NCI-H446 treated with DMSO at 0.1 percent for 48 hours (cell line): ENCODE data around the gene BRWD1.

Experiments used
- DNase-seq: peaks from one replicate; lab custom pipeline; 2025; lab: John Stamatoyannopoulos, UW

The BRWD1 gene

DNA sequence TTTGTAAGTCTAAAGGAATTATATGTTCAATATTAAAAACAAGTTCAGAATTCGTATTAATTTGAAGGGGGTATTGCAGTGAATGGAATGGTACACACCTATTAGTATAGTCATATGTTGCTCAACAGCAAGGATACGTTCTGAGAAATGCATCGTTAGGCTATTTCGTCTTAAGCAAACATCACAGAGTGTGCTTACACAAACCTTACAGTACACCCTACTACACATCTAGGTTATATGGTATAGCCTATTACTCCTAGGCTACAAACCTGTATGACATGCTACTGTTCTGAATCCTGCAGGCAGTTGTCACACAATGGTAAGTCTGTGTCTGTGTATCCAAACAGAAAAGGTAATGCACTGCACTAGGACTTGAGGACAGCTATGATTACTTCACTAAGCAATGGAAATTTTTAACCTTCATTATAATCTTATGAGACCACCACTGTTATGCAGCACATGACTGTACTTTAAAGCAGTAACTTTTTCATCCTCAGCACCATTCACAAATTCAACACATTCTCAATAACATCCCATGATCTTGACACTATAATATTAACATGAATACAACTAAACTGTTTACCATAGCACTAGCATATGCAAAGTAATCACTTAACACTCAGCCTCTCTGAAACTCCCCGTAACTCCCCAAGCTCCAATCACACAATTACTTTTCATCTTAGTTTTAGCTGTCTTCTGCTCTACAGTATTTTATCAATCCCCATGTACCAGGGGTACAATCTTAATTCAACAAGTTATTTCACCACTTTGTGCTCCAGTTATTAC, 115.8 kb downstream of the BRWD1 start:
- DNase-seq = no peak

DNA sequence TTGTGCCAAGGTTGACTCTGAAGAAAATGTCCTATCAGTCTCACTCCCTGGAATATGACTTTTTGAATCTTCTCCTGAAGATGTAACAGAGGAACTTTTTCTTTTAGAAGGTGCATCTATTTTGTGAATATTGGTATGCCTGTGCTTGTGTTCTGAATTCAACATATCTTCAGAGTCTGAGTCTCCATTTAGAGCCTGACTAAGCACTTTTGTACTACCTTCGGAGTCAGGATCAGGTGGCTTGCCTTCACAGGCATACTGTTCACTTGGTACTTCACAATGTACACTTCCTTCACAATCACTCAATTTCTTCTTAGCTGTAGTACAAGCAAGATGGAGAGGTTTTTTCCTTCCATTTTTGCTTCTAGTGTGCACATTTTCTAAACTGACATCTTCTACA, 116.6 kb downstream of the BRWD1 start:
- no peak for DNase-seq

DNA sequence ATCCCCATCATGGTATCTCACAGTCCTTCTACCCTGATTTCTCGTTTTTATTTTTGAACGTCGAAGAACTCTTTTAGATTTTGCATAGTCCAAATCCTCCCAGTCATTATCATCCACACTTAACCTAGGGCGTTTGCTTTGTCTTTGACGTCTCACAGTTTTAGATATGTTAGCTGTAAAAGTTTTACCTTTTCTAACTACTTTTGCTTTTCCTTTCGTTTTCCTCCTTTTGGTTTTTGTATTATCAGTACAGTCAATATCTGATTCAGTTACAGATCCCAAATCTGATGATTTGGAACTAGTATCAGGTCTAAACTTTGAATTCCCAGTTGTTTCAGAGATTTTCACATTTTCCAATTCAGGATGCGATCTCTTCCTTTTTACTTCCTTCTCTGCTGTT, 117.1 kb downstream of the BRWD1 start:
- no peak for DNase-seq

- no peak for DNase-seq
Measured at GRCh38 chr21:39193380-39193779, 120.1 kb downstream of the BRWD1 start.

DNA sequence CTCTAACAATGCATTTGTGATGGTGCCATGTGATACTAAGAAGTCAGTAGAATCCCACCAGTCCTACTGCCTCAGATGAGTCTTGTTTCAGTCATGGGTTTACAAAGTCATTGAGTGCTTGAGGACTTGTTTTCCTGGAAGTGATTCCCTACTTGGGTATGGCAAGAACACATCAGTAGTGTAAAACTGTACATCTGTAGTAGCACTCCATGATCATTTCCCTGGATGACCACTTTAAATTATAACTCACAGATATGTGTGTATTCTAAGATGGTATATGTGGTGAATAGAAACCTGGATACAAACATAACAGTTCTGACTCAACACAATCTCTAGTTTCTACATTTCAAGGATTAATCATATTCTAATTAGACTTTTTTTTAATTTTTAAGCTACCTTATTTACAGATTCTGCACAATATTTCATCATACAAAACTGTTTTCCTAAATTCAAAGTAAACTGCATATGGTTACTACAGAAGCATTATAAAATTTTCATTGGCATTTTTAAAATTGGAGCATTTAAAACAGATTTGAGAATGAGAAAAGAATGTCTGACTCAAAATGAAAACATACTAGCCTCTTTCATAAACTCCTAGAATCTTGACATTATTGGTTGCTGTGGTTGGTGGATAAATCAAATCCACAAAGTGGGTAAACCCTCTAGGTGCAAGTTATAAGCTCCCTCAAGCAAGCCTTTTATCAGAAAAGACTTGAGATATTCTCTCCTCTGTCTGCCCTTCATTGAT, 123.4 kb downstream of the BRWD1 start:
- DNase-seq = no peak

DNA sequence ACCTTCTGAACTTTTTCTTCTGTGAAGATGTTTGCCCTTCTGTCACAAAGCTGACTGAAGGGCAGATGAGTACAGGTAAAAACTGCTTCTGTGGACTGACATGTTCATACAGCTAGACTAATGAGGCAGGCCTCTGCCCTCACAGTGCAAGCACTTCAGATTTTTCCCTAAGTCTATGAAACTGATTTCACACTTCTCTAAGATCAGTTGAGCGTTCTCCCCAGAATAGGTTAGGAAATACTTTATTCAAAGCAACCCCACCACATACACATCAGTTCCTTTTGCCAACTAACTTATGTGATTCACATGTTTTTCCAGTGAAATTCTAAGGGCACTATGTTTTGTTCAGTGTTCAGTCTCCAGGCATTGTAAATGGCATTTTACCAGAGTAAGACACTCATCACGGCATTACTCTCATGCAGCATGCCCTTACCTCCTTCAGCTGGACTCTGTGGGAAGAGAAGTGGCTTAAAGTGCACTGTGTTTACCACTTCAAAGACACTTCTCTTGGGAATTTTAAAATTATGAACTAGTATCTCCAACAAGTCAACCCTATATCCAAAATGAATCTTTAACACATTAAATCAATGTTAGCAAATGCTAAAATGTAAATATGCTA, 124.8 kb downstream of the BRWD1 start:
- no peak for DNase-seq

- no peak for DNase-seq
Measured at GRCh38 chr21:39187141-39187540, 126.3 kb downstream of the BRWD1 start.

DNA sequence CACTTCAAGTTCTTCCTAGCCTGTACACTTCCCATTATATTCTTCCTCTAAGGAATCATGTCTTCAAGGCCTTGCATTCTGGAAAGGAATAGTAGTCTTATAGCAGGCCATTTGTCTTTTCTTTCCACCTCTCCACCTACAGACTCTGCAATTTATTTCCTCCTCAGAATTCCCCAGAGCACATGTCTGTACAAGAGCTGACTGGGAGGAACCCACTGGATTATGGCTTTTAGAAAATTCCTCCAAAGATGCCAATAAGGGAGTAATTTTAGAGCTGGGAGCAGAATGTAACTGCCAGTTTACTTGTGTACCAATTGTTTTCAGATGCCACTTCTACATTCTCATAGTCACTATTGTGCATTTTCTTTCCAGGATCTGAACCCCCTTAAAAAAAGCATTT, 126.8 kb downstream of the BRWD1 start:
- no peak for DNase-seq

DNA sequence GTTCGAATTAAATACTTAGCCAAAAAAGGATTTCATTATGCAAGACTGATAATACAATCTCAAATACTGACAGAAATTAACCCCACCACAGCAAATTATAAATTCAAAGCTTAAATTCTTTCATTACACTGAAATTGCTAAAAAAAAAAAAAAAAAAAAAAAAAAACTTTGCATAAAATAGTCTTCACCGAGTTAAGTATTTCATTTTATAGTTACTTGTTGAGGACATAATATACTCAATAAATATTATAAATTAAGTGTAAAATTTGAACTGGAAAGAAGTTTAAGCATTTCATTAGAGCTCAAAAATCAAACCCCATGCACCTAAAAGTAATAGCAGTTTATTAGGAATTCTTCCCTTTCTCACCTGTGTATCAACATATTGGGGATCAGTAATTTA, 128.3 kb downstream of the BRWD1 start:
- no peak for DNase-seq

DNA sequence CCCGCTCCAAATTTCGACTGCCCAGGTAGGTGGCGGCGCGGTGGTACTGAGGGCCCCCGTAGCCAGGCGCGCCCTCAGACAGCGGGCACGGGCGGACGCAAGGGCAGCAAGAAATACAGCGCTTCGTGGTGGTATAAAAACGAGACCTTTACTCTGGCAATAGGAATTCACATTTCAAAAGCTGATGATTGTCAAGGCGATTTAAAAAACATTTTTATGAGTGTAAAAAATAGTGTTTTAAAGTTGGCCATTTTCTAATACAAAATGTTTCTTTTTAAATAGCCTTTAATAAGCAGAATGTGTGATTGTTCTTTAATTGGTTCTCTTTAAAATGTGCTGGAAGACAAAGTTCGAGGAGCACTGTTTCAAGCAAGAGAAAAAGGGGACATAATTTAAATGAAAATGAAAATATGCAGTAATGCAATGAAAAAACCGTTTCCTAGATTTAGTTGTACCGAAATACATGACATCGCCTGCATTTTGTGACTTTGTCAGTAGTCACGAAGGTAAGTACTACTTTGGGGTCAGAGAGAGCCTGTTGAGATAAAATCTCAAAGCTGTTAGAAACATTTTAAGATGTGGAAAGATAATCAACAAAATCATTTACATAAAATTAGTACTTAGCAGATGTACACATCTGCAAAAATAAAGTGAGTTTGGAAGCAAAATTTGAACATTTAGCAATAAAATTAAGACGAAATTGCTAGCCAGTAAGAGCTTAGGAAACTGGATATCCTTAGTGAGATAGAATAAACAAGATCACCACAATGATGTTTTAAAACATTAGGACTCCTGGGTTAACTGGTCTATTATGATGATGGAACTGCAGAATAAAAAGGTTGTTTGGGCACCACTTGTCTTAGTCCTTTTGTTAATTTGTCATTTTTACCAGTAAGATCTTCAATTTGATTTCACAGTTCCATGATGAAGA, 129.1 kb downstream of the BRWD1 start:
- no peak for DNase-seq

DNA sequence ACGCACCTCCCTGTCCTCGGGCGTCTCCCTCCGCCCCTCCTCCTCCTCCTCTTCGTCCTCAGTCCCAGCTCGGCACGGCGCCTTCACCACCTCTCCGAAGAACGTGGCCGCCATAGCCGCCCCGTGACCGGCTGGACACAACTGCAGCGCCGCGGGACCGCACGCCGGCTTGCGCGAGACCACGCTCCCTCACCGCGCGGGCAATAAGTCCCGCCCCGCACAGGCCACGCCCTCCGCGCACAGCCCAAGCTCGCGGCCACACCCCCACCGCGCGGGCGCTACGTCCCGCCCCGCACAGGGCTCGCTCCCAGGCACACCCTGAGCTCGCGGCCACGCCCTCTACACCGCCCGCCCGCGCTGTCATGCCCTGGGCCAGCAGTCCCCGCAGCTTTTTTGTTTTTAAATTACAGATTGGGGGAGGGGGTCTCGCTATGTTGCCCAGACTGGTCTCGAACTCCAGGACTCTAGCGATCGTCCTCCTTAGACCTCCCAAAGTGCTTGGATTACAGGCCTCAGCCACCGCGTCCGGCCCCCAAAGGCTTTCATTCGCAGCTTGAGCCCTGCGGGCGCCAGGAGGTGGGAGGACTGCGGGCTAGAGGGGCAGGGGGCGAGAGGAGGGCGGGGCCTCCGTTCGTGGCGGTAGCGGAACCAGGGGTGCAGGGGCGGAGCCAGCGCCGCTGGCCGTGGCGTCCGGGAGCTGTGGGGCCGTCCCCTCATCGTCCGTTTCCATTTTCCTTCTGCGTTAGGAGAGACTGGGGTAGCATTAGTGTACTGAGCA, 130.0 kb downstream of the BRWD1 start, which contains the start of gene PSMG1:
TSS of gene PSMG1 (minus strand) at position 180 of the 778 bp plus-strand sequence. CDS start at position 114, 66 bp downstream.
- peak; percentile 85 for DNase-seq

DNA sequence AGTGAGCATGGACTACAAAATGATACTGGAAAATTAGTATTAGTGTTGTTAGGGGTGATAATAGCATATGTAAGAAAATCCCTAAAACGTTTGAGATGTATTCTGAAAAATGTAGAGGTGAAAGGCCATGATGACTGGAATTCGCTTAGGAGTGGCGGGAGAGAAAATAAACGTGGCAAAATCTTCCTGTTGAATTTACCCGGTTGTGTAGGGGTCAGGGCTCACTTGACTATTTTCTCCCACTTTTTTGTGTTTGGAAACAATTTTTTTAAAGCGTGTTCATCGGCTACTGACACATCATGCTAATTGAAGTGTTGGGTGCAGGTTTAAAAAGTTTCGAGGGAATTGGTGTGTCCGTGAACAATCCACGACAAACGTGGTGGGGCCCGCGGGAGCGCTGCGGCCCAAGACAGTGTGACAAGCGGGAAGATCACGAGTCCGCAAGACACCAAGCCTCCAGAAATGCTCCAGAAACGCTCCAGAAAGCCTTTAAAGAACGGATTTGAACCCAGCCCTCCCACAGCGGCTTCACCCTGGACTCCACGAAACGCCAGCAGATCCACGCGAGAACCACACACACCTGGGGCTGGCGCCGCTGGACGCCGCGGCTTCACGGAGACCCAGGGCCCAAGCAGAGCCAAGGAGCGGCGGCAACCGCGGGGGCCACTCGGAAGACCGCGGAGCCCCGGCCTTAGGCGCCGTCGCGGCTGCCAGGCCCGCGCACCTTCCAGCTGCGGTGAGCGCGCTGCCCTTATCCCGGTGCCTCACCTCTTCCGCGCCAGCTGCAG, 130.8 kb downstream of the BRWD1 start:
- no peak for DNase-seq

GRCh38 chr21:39182016-39182415, 131.4 kb downstream of the BRWD1 start:
- DNase-seq = no peak

DNA sequence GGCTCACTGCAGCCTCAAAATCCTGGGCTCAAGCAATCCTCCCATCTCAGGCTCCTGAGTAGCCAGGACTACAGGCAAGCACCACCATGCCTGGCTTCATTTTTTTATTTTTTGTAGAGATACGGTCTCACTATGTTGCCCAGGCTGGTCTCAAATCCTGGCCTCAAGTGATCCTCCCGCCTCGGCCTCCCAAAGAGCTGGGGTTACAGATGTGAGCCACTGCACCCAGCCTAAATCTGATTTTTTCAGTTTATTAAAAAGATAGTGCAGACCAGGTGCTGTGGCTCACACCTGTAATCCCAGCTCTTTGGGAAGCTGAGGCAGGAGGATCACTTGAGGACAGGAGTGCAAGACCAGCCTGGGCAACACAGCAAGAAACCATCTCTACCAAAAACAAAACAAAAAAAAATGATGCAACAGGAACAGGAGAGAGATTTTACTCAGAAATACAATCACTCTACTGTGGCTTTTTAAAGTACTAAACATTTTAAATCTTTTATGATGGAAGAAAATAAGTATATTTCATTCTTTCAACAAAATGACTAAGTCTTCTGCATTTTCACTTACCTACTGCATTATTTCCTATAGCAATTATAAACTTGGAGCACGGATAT, 132.1 kb downstream of the BRWD1 start:
- DNase-seq = no peak

GRCh38 chr21:39180429-39181019, 132.9 kb downstream of the BRWD1 start:
- DNase-seq = no peak

DNA sequence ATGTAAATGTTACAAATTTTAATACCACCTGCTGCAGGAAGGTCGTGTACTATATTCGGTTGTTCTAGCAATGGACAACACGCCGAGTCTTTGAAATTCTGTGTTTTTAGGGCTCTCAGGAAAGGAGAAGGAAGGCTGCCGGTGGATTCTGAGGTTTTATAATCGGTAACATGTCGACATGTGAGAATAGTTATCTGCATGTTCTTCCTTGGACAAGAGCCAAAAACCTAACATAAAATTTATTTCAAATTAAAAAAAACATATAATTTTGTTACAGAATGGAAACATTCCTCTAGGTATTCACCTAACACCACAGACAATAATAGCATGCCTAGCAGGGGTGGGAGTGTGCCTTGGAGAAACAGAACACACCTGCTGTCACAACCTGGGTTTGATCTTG, 135.0 kb downstream of the BRWD1 start:
- DNase-seq = no peak

GRCh38 chr21:39176271-39176709, 137.1 kb downstream of the BRWD1 start:
- DNase-seq = no peak

DNA sequence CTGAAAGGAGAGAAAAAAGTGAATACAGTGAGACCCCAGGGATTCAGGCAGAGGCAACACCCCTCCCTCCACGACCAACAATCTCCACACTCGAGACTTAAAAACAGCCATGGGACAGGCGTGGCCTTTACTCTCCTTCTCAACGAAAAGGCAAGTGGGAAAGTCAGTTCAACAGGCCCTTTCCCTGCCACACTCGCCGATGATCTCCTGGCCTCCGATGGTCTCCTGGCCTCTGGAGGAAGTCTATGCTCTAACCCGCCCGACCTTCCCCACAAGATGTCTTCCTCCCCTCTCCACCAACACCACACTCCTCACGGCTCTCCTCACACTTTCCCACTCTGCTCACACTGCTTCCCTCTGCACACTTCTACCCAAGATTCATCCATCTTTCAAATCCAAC, 137.8 kb downstream of the BRWD1 start:
- DNase-seq = no peak

- DNase-seq = peak; percentile 9
Measured at GRCh38 chr21:39175154-39175553, 138.3 kb downstream of the BRWD1 start.
